GM12891 (cell line): Measurements from ENCODE around the gene LPIN1.

ENCODE experiments used
- POLR2A ChIP-seq: IDR thresholded peaks from 2 replicates; pipeline ENCODE4 v1.6.1; 2011; ENCODE audit warnings: low read depth, low read length, control low read depth
- TAF1 ChIP-seq: IDR thresholded peaks from 2 replicates; pipeline ENCODE4 v1.6.1; 2011; ENCODE audit warnings: low read depth, low read length, control low read depth

DNA sequence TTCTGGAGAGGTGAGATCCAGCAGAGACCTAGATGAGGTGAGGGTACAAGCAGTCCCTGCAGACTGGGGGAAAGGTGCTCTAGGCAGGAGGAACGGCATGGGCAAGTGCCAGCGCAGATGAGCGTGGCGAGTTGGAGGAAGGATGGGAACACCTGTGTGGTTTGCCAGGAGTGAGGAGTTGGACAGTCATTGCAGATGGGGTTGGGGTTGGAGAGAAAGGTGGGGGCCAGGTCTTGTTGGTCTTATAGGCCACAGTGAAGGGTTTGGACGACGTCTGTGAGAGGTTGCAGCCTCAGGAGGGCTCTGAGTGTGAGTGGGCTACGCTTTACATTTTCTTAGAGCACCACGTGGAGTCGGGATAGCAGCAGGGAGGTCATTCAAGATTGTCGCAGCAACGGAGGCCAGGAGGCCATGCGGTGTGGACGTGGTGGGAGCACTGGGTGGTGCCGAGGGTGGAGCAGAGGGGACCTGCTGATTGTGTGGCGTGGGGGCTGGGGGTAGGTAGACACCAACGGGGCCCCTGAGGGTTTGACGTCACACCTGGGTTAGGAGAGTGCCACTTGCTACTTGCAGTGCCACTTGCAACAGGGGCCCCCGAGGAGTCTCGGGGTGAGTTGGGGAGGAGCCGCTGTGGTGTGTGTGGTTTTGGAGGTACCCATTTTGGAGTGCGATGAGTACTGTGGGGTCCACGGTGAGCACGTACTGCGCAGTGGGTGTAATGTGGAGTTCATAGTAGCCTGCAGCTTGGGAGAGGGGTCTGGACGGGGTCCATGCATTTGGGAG, 66.2 kb downstream of the LPIN1 start:
- TF ChIP-seq POLR2A: no peak
- TF ChIP-seq TAF1: no peak
